A673 (cell line): ENCODE data around the gene GJB2.

Experiments
- CTCF ChIP-seq: fragments of 300-800, 200-600 bp; sonication (generic); conservative IDR thresholded peaks from 2 replicates; pipeline ENCODE4 v1.5.1; 2017; ENCODE audit warnings: low read depth, mild to moderate bottlenecking, antibody characterized with exemption, low read length, moderate library complexity, mixed read lengths
- EZH2 ChIP-seq: fragments of 200-600 bp; sonication (generic); IDR thresholded peaks from 2 replicates; pipeline ENCODE4 v1.6.1; 2017; ENCODE audit warnings: borderline replicate concordance, low read depth, mild to moderate bottlenecking, mixed read lengths, antibody characterized with exemption, low read length; ENCODE audit not compliant: poor library complexity, severe bottlenecking

GRCh38 chr13:20178156-20178555 lies 14.6 kb downstream of the GJB2 start:
- TF ChIP-seq EZH2 (no peak), CTCF (no peak)
